ENCODE data around the gene ELOA.

The ELOA gene, protein sequence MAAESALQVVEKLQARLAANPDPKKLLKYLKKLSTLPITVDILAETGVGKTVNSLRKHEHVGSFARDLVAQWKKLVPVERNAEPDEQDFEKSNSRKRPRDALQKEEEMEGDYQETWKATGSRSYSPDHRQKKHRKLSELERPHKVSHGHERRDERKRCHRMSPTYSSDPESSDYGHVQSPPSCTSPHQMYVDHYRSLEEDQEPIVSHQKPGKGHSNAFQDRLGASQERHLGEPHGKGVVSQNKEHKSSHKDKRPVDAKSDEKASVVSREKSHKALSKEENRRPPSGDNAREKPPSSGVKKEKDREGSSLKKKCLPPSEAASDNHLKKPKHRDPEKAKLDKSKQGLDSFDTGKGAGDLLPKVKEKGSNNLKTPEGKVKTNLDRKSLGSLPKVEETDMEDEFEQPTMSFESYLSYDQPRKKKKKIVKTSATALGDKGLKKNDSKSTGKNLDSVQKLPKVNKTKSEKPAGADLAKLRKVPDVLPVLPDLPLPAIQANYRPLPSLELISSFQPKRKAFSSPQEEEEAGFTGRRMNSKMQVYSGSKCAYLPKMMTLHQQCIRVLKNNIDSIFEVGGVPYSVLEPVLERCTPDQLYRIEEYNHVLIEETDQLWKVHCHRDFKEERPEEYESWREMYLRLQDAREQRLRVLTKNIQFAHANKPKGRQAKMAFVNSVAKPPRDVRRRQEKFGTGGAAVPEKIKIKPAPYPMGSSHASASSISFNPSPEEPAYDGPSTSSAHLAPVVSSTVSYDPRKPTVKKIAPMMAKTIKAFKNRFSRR

DNA sequence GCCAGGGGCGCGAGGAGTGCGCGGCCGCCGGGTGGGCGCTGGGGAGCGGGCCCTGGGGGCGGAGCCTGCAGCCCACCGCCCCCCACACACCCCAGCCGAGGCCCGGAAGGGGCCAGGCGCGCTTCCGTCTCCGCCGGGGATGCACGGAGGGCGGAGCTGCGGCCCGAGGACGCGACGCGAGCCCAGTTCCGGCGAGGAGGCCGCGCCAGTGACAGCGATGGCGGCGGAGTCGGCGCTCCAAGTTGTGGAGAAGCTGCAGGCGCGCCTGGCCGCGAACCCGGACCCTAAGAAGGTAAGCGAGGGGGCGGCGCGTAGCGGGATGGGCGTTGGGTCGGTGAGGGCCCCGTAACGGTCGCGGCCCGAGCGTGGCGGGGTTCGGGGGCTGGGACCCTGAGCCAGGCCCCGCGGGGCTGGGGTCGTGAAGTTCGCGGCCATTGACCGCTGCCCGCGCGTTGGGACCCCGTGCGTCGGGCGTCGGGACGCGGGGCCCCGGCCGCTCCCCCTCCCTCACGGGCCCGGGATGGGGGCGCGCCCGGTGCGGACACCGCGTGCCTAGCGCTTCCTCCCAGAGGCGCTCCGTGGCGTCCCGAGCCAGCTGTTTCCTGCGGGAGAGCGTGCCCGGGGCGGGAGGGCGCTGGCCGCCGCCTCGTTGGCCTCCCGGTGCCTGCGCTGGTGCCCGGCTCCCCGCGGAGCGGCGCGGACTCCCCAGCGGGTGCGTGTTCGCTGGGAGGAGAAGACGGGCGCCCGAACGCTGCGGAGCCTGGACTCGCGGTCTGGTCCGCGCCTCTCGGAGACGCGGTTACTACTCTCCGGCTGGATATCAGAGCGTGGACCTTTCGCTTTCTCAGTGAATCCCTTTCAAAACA is at the start of gene ELOA:
Gene ELOA (plus strand): TSS at position 185 of the 866 bp plus-strand sequence. CDS start 33 bp downstream, at position 218.
- peak within 1 kb of the TSS; percentile 85 for H3K4me3 ChIP-seq
- H3K27me3 ChIP-seq (ENCODE audit: low read depth) = no peaks in the 10 kb centered on the region
- no peaks in the 10 kb centered on the region for H3K9me3 ChIP-seq
- in situ Hi-C loops (cut with MboI; ENCODE audit: low sequenced_read_pairs) = no loop called here
- H3K36me3 ChIP-seq (replicated peaks) = peaks cover 21% of the 10 kb centered on the region
- DNase-seq (ENCODE audit: low spot score in 2 of 2) = peak; percentile 44 to 81
- H3K4me1 ChIP-seq = peaks cover 14% of the 10 kb centered on the region

DNA sequence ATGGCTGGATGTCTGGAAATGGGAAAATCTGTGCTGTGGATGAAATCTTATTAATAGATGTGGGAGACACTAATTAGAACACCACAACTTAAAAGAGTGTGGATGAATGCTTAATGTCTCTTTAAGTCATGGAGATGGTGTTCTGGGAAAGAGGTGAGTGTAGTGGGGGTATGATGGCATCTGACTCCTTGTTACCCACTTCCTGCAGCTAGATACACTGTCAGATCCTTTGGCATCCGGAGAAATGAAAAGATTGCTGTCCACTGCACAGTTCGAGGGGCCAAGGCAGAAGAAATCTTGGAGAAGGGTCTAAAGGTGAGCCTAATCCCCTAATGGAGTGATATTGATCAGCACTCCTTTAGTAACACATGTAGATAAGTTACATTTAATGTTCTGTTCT is 49.7 kb upstream of the ELOA start:
- no peak for DNase-seq (ENCODE audit: low spot score in 2 of 2)
- peaks cover 69% of the 10 kb centered on the region for H3K36me3 ChIP-seq (replicated peaks)
- no peaks in the 10 kb centered on the region for H3K27me3 ChIP-seq (ENCODE audit: low read depth)
- in situ Hi-C loops (cut with MboI; ENCODE audit: low sequenced_read_pairs) = no loop called here
- H3K4me3 ChIP-seq = peak overlapping the region; percentile 100
- peaks cover 11% of the 10 kb centered on the region for H3K4me1 ChIP-seq
- peaks cover 3% of the 10 kb centered on the region; the same call in 1 of the 2 replicates for H3K9me3 ChIP-seq

DNA sequence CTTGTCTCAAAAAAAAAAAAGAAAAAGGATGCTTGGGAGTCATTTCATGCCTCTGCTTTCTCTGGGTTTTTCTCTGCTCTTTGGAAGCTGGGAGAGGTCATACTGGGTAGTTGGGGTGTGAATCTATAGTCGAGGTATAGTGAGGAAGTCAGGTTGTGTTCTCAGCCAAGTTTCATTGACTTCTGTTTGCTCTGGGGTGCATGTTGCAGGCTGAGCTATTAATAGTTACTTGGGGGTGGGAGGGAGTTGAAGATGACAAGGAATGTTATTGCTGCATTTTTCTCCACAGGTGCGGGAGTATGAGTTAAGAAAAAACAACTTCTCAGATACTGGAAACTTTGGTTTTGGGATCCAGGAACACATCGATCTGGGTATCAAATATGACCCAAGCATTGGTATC is 48.9 kb upstream of the ELOA start:
- peaks cover 77% of the 10 kb centered on the region for H3K36me3 ChIP-seq (replicated peaks)
- in situ Hi-C loops (cut with MboI; ENCODE audit: low sequenced_read_pairs) = no loop called here
- peaks cover 11% of the 10 kb centered on the region for H3K4me1 ChIP-seq
- no peak overlapping the region; the same call in 1 of the 2 replicates for H3K4me3 ChIP-seq
- peaks cover 3% of the 10 kb centered on the region; the same call in 1 of the 2 replicates for H3K9me3 ChIP-seq
- H3K27me3 ChIP-seq (ENCODE audit: low read depth) = no peaks in the 10 kb centered on the region
- no peak for DNase-seq (ENCODE audit: low spot score in 2 of 2)

DNA sequence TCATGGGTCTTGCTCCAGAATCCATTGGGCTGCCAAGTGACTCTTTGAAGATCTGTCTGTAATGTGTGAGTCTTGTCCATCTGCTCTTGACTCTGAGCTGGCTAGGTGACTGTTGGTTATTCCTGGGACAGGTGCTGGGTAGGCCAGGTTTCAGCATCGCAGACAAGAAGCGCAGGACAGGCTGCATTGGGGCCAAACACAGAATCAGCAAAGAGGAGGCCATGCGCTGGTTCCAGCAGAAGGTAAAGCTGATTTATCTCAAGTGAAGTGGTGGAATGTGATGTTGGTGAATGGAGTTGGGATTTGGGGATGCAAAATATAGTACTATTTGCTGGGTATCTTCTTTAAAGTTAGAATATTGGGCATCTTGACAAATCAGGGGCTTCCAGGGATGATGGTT is 47.6 kb upstream of the ELOA start:
- Histone ChIP-seq H3K27me3 (ENCODE audit: low read depth) (no peaks in the 10 kb centered on the region), H3K4me3 (no peak overlapping the region), H3K4me1 (peaks cover 11% of the 10 kb centered on the region), H3K9me3 (peaks cover 3% of the 10 kb centered on the region; the same call in 1 of the 2 replicates), H3K36me3 (replicated peaks) (peaks cover 90% of the 10 kb centered on the region)
- DNase-seq (ENCODE audit: low spot score in 2 of 2) = no peak
- in situ Hi-C loops (cut with MboI; ENCODE audit: low sequenced_read_pairs) = no loop called here

DNA sequence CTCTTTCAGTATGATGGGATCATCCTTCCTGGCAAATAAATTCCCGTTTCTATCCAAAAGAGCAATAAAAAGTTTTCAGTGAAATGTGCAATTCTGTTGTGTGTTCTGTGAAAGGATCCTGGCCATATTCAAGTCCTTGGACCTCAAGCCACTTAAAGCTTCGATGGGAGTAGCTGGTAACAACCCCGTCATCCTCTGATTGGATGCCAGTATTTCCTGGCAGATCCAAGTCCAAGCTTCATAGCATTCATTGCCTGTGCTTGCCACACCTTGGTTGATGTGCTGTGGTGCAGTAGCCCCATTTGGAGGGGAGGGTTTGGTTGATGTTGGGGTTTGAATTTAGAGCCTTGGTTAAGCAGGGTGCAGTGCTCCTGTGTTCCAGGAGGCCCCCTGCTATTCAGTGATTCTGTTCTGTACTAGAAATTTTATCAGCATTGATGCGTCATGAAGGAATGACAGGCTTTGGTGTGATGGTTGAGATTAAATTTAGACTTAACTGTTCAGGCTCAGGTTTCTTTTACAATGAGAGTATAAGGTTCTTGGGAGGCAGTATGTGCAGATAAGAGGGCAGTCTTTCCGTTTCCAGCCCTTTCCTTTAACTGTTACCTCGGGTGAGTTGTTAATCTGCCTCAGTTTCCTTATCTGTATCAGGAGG is 46.8 kb upstream of the ELOA start:
- in situ Hi-C loops (cut with MboI; ENCODE audit: low sequenced_read_pairs) = no loop called here
- DNase-seq (ENCODE audit: low spot score in 2 of 2) = no peak
- Histone ChIP-seq H3K36me3 (replicated peaks) (peaks cover 97% of the 10 kb centered on the region), H3K27me3 (ENCODE audit: low read depth) (no peaks in the 10 kb centered on the region), H3K9me3 (no peaks in the 10 kb centered on the region), H3K4me1 (peaks cover 11% of the 10 kb centered on the region), H3K4me3 (no peak overlapping the region)

DNA sequence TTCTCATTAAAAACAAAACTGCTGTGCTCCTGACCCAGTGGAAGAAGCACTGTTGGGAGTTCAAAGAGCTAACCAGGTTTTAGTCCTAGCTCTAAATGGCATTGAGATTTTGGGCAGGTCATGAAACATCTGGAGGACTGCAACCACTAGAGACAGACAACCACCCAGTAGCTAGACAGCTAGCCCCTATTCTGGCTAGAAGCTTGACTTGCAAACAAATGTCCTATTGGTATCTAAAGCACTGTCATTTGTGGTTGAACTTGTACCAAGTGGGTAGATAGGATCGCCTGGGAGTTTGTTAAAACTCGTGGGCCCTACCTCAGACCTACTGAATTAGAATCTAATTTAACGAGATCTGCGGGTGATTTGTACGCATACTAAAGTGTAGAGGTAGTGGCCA is 44.8 kb upstream of the ELOA start:
- DNase-seq (ENCODE audit: low spot score in 2 of 2) = no peak
- Histone ChIP-seq H3K4me1 (peaks cover 11% of the 10 kb centered on the region), H3K9me3 (no peaks in the 10 kb centered on the region), H3K36me3 (replicated peaks) (peaks cover 97% of the 10 kb centered on the region), H3K27me3 (ENCODE audit: low read depth) (no peaks in the 10 kb centered on the region), H3K4me3 (no peak overlapping the region)
- in situ Hi-C loops (cut with MboI; ENCODE audit: low sequenced_read_pairs) = no loop called here

DNA sequence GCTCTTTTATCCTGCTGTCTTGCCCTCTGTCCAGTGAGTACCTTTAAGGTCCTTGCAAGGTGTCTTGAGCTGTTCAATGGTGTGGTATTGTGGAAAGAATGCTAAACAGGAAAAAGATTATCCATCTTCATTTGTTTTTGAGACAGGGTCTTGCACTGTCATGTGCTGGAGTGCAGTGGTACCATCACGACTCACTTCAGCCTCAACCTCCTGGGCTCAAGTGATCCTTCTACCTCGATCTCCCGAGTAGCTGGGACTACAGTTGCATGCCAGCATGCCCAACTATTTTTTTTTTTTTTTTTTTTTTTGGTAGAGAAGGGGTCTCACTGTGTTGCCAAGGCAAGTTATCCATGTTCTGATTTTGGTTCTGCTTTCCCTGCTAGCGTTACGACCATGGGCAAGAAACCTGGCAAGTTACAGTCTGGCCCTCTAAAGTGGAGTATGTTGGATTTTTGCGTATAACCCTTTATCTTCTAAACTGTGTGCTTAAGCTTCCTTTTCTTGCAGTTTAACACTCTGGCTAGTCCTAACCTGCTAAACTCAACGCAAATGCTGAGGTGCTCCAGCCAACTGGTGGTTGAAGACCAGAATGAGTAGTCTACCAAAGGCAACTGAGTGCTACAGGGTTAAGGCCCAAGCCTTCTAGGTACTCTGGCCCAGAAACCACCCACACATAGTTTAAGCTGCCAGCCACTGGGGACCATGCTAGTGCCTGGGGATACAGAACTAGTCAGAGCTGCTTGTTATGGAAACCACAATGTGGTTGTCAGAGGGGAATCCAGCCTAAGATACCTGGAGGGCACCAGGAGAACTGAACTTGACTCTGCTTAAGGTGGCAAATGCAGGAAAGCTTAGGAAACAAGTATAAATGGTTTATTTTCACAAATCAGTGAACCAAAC is 43.7 kb upstream of the ELOA start:
- in situ Hi-C loops (cut with MboI; ENCODE audit: low sequenced_read_pairs) = no loop called here
- Histone ChIP-seq H3K9me3 (no peaks in the 10 kb centered on the region), H3K27me3 (ENCODE audit: low read depth) (no peaks in the 10 kb centered on the region), H3K4me1 (peaks cover 8% of the 10 kb centered on the region), H3K4me3 (no peak overlapping the region), H3K36me3 (replicated peaks) (peaks cover 94% of the 10 kb centered on the region)
- no peak for DNase-seq (ENCODE audit: low spot score in 2 of 2)

DNA sequence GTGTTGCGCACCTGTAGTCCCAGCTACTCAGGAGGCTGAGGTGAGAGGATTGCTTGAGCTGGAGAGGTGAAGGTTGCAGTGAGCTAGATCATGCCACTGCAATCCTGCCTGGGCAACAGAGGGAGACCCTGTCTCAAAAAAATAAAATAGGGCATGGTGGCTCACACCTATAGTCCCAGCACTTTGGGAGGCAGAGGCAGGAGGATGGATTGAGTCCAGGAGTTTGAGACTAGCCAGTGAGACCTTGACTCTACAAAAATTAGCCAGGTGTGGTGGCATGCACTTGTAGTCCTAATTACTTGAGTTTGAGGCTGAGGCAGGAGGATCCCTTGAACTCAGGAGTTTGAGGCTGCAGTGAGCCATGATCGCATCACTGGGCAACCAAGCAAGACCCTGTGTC is 42.0 kb upstream of the ELOA start:
- DNase-seq (ENCODE audit: low spot score in 2 of 2) = no peak
- Histone ChIP-seq H3K4me3 (no peak overlapping the region), H3K27me3 (ENCODE audit: low read depth) (no peaks in the 10 kb centered on the region), H3K4me1 (no peaks in the 10 kb centered on the region), H3K36me3 (replicated peaks) (peaks cover 85% of the 10 kb centered on the region), H3K9me3 (no peaks in the 10 kb centered on the region)
- in situ Hi-C loops (cut with MboI; ENCODE audit: low sequenced_read_pairs) = no loop called here

DNA sequence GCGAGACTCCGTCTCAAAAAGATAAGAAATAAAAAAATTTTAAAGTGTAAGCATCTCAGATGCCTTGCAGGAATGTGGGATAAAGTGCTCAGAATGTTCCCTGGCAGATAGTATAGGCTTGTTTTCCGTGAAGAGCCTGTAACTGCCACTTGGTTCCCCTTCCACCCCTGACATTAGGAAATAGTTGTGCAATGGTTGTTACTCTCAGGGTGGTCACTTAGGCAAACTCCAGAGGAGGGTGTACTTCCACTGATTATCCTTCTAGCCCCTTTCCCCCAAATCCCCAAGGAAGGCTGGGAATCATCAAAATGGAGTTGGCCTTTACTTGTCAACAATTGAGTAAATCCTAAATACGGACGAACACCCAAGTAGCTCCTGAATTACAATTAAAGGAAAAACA is 41.3 kb upstream of the ELOA start:
- Histone ChIP-seq H3K4me1 (no peaks in the 10 kb centered on the region), H3K27me3 (ENCODE audit: low read depth) (no peaks in the 10 kb centered on the region), H3K4me3 (no peak overlapping the region), H3K9me3 (no peaks in the 10 kb centered on the region), H3K36me3 (replicated peaks) (peaks cover 78% of the 10 kb centered on the region)
- in situ Hi-C loops (cut with MboI; ENCODE audit: low sequenced_read_pairs) = no loop called here
- no peak for DNase-seq (ENCODE audit: low spot score in 2 of 2)

DNA sequence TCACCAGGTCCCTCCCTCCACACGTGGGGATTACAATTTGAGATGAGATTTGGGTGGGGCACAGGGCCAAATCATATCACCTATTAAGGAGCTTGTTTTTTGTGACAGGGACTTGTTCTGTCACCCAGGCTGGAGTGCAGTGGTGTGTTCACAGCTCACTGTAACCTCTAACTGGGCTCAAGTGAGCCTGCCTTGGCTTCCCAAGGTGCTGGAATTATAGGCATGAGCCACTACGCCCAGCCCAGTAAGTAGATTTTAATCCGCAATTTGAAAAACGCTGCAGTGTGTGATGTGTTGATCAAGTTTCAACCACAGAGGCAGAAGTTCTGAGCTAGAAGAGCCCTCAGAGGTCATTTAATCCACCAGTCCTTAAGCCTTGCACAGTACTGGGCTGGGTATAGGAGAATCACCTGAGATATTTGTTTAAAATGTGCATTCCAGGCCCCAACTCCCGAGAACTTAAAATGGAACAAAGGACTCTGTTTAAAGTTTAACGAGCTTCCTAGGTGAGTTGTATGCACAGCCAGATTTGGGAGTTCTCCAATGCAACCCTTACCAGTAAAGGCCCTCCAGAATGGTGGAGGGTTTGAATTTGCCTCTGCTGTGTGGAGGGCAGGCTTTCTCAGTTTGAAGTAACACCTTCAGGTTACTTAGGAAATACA is 38.3 kb upstream of the ELOA start:
- H3K27me3 ChIP-seq (ENCODE audit: low read depth) = no peaks in the 10 kb centered on the region
- H3K4me3 ChIP-seq = no peak overlapping the region
- no peak for DNase-seq (ENCODE audit: low spot score in 2 of 2)
- H3K9me3 ChIP-seq = no peaks in the 10 kb centered on the region
- in situ Hi-C loops (cut with MboI; ENCODE audit: low sequenced_read_pairs) = no loop called here
- H3K36me3 ChIP-seq (replicated peaks) = peaks cover 48% of the 10 kb centered on the region
- no peaks in the 10 kb centered on the region for H3K4me1 ChIP-seq

DNA sequence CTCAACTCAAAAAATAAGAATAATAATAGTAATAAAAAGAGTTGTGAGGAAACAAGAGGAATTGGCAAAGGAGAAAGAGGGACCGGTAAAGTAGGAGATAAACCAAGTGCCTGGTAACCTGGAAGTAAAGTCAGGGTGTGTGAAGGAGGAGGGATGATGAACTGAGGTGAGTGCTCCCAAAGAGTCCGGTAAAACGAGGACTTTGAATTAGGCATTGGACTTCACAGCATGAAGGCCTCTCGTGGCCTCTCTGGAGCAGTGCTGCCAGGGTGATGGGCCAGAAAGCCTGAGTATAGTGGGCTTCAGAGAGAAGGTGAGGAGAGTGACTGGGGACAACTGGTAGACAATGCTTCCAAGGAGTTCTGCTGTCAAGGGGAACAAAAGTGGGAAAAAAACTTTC is 34.0 kb upstream of the ELOA start:
- Histone ChIP-seq H3K27me3 (ENCODE audit: low read depth) (no peaks in the 10 kb centered on the region), H3K9me3 (no peaks in the 10 kb centered on the region), H3K4me3 (no peak overlapping the region), H3K36me3 (replicated peaks) (peaks cover 11% of the 10 kb centered on the region), H3K4me1 (no peaks in the 10 kb centered on the region)
- in situ Hi-C loops (cut with MboI; ENCODE audit: low sequenced_read_pairs) = no loop called here
- DNase-seq (ENCODE audit: low spot score in 2 of 2) = no peak

DNA sequence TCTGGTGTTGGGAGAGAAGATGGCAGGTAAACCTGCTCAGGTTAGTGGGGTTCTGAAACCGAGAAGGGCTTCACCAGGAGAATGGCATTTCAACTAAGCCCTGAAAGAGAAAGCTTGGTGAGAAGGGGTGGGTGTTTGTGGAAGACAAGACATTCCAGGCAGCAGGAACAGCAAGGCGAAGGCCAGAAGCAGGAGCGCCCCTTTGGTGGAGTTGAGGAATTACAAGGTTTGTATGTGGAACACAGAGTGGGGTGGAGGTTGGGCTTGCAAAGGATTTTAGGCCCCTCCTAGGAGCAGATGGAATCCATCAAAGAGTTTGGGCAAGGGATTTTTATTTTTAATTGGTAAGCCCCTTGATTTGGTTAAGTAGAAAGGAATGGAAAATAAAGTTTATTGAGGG is 24.8 kb upstream of the ELOA start:
- Histone ChIP-seq H3K36me3 (replicated peaks) (no peaks in the 10 kb centered on the region; the same call in 1 of the 2 replicates), H3K9me3 (no peaks in the 10 kb centered on the region), H3K4me3 (no peak overlapping the region), H3K4me1 (no peaks in the 10 kb centered on the region), H3K27me3 (ENCODE audit: low read depth) (no peaks in the 10 kb centered on the region)
- peak; percentile 62 to 82 for DNase-seq (ENCODE audit: low spot score in 2 of 2)
- in situ Hi-C loops (cut with MboI; ENCODE audit: low sequenced_read_pairs) = no loop called here

All from HAP-1 (cell line).